Fibroblast of skin of scalp (primary cell): ENCODE measurements around the gene ARL4C.
A peak's percentile ranks its signal among the peaks of the same experiment; 100 is the strongest.
"Not testable (repeated sequence)": the region's sequence is repeated elsewhere in the genome, so short reads cannot be mapped to it uniquely, and the experiment has no call there.

ENCODE experiments used
- DNase-seq: peaks from one replicate; pipeline ENCODE4 v3.0.0-alpha.2; 2013

The ARL4C gene

DNA sequence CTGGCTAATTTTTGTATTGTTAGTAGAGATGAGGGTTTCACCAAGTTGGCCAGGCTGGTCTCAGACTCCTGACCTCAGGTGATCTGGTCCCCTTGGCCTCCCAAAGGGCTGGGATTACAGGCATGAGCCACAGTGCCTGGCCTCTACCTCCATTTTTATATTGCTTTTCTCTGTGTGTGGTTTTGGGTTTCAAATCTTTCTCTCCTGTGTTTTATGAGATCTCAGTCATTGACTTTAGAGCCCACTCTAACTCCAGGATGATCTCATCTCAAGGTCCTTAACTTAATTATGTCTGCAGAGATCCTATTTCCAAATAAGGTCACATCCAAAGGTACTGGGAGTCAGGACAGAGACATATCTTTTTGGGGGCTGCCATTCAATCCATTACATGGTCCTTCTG lies 24.7 kb downstream of the ARL4C start:
- DNase-seq = no peak

DNA sequence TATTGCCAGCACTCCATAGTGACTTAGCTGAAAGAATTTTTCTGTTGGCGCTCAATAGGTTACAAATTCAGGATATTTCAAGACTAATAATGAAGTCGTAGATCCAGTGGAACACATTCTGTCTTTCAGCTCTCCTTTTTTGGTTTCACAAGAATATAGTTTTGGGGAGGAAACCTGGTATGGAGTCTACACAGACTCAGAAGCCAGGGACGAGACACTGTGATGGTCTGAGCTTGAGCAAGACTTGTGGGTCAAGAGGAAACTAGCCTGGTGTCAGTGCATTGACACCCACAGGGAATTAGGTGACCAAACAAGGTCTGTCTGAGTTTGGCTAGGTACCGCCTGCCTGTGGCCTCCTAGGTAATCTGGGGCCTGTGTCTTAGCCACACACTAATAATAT lies 26.9 kb downstream of the ARL4C start:
- DNase-seq = no peak

DNA sequence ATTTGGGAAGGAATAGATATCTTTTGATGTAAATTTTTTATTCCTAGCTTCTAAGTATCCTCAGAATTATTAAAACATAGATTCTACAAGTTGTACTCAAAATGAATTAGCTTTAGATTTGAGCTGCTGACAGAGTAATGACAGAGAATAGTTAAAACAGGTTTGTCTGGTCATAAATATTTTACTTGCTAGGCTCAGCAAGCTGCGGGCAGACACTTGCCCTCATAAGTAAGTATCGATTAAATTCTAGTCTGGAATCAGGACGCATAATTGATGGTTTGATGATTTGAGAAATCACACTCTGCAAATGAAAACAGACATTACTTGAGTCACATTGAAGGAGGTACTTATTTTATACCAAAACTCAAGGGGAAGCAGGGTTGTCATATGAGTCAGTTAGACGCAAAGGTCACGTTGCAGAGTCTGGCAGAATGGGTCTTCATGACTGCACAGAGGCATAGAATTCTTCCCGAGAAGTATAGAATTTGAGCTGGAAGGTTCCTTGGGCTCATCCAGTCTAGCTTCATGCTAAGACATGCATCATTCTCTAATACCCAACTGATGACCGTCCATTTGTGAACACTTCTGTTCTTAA lies 27.5 kb downstream of the ARL4C start:
- DNase-seq = peak; percentile 37

DNA sequence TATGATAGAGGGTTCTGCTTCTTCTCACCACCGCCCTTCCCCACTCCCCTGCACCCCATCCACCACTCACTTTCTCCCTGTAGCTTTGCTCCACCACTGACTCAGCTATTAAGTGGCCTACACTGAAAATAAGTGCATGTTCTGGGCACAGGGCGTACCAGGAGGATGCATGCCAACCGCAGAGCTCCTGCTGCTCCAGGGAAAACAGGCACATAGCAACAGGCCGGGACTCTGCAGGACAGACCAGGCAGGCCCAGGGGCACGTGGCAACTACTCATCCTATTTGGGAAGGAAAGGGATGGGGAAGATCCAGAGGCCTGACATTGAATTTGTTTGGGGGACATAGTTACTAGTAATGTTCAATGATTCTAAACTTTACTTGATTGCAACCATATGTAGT lies 28.4 kb downstream of the ARL4C start:
- DNase-seq = no peak

DNA sequence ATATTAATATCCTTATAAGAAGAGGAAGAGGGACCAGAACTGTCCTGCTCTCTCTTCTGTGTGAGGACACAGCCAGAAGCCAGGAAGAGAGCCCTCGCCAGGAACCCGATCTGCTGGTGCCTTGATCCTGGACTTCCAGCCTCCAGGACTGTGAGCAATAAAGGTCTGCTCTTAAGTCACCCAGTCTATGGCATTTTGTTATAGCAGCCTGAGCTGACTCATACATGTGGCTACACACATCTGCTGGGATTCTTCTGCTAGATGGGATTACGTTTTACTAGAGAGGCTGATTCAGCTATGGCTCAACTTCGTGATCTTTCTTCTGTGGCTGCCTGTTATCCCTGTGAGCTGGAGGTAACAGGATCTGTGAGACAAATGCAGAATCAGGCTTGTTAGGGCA lies 29.6 kb downstream of the ARL4C start:
- DNase-seq = peak; percentile 41

DNA sequence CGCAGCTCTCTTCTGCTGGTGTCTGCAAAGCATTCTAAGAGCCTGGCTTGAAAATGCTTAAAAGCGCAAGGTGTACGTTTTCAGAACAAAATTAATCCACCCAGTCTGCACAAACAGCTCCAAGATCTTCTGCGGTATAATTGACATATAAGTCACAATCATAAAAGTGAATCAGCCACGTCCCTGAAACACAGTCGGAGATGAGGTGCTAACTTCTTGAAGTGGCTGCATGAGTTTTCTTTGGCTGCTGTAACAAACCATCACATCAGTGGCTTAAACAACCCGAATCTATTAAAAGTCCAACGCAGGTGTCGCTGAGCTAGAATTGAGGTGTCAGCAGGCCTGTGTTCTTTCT lies 32.6 kb downstream of the ARL4C start:
- no peak for DNase-seq

DNA sequence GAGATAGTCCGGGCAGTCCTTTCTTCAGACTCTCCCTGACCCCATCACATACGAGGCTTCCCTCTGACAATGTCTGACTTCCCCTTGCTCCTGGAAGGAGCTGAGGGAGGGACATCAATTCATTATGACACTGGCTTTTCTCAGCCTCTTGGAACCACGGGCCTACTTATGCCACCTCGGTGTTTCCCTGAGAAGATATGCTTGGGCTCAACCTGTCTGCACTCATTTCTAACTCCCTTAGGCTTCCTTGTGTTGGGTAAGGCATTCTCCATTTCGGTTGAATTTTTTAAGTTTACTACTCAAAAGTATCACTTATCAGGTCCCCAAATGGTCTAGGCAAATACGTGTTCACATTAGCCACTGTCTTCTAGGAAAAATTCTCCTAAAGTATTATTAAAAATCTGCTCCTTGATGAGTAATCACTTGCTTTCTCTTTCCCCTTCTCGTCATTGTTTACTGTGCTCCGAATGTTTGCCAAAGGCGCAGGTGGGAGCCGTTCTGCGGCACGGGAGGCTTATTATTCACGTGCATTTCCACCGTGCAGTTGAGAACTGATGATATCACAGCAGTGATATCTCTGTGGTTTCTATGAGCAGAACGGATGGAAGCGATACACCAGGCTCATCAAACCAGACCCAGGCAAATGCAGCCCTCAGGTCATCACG lies 33.1 kb downstream of the ARL4C start:
- DNase-seq = no peak

DNA sequence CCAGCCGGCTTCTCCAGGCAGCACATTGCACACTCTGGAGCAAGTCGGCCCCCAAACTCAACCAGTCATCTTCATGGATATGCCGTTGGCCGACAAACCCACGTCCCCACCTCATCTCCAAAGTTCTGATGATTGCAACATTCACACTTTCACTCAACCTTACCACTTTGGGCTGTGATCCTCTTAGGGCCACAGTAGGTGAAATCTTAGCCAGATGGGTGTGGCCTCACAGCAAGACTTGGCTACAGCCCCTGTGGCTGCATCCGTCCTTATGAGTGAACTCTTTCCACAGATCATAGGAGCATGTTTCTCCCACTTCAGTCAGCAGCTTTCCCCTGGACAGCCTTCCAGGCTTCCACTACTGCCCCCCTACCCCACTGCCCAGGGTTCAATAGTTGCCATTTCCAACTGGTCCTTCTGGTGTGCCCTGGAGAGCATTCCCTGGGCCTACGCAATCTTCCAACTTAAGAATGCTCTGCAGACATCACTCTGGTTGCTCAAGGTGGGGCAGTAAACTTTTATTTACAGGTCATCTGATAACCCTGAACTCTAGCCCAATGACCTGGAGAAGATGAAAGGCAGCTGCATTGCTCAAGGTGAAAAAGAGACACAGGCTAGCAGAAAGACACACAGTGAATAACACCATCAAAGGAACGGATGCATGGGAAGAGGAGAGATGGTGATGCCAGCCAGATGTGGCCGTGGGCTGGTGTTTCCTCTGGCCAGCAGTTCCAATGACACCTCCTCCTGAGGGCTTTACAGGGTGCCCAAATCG lies 34.5 kb downstream of the ARL4C start:
- DNase-seq = no peak

DNA sequence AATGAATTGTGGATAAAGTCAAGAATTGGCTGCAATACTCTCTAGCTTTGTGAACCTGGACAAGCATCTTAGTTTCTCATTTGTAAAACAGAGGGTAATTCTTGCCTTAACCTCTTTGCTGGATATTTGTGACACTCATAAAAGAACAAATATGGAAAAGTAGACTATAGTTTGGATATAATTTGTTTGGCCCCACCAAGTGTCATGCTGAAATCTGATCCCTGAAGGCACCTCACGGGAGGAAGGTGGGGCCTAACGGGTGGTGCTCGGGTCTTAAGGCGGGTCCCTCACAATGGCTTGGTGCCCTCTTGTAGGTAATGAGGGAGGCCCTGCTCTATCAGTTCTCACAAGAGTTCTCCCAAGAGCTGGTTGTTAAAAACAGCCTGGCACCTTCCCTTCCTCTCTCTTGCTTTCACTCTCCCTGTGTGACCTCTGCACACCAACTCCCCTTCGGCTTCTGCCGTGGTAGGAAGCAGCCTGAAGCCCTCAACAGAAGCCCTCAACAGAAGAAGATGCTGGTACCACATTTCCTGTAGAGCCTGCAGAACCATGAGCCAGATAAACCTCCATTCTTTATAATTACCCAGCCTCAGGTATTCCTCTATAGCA lies 37.4 kb downstream of the ARL4C start:
- DNase-seq = no peak

DNA sequence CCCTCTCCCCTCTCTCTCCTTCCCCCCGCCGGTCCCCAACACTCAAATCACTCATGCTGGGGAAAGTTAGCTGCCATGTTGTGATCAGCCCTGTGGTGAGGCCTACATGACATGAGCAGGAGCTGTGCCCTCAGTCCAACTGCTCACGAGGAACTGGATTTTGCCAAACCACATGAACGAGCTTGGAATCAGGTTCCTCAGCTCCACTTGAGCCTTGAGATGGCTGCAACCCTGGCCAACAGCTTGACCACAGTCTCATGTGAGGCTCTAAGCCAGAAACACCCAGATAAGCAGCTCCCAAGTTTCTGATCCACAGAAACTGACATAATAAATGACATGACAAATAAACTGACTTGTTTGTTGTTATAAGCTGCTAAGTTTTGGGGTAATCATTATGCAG lies 38.4 kb downstream of the ARL4C start:
- DNase-seq = no peak

DNA sequence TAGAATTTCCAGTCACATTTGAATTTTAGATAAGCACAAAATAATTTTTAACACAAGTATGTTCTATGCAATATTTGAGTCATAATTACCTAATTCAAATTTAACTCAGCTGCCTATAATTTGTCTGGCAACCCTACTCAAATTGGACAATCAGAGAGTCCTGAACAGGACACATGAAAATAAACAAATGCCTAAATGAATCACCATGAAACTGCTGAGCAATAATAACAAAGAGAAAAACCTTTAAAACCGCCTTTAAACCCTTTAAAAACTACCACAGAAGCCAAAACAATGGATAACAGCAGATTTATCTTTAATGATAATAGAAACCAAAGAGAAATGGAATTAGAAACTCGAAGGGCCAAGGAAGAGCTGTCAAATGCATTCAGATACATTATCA lies 39.5 kb downstream of the ARL4C start:
- DNase-seq = no peak

DNA sequence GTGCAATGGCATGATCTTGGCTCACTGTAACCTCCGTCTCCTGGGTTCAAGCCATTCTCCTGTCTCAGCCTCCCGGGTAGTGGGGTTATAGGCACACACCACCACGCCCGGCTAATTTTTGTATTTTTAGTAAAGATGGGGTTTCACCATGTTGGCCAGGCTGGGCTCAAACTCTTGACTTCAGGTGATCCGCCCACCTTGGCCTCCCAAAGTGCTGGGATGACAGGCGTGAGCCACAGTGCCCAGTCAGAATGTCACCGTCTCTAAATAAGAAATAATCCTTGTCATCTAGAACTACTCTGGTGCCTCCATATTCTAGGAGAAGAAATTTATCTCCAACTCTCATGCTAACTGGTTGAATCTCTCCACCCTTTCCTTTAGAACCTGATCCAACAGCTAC lies 41.6 kb downstream of the ARL4C start:
- not testable (repeated sequence) for DNase-seq

DNA sequence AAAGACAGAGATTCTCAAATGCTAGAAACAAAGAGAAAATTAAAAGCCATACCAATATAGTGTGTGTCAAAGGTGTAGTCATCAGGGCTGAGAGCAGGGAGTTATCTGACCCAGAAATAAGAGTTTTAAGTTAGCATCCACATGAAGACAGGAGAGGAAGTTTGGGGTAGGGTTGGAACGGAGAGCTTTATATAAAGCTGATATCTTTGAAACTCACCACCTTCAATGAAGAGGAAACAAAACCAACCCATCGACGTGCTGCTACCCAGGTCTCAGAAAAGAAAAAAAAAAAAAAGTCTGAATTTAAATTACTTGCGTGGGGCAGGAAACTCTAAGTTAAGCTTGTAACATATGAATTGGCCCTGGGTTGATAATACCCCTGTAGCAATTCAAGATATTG lies 42.4 kb downstream of the ARL4C start:
- DNase-seq = no peak

DNA sequence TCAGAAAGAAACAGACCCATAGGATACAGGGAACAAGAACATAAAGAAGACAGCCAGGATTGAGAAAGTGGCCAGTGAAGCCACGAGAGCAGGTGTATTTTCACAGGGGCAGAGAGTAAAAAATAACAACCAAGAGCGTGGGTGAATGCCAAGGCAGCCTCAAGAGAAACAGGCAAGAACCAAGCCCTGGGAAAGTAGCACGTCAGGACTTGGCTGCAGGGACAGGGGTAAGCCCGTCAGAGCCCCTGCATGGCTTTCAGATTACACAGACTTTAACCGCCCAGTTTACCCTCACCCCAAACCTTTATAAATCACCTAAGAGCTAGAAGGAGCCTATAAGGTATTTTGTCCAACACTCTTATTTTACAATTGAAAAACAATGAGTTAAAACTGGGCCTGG lies 43.7 kb downstream of the ARL4C start:
- no peak for DNase-seq

DNA sequence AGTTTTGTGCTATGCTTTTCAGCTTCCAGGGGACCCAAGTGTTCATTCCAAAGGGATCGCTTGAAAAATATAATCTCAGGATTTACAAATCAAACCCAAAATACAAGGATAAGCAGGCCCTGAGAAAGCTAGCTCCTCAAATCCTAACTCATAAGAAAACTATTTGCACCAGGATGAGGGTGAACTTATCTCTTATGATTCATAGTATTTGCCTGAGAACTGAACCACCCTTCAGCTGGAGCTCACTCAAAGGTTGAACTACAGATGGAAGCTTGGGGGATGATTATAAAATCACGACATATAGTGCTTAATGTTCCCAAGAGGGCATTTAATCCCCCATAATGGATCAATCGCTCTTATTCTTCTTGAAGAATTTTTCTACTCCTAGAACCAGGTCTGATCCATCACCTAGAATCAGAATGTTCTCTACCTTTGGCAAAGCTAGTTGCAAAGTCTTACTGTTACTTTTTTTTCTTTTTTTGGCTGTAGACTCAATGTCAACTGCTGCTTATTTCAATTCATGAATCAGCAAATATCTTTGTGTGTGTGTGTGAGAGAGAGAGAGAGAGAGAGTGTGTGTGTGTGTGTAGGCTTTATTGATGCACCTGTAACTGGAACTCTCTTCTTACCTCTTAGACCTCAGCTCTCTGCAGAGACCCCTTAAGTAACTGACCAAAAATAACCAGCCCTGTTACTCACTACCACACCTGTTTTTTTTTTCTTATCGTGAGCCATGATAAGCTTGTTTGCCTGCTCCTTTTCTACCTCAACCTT lies 44.8 kb downstream of the ARL4C start:
- peak; percentile 91 for DNase-seq

DNA sequence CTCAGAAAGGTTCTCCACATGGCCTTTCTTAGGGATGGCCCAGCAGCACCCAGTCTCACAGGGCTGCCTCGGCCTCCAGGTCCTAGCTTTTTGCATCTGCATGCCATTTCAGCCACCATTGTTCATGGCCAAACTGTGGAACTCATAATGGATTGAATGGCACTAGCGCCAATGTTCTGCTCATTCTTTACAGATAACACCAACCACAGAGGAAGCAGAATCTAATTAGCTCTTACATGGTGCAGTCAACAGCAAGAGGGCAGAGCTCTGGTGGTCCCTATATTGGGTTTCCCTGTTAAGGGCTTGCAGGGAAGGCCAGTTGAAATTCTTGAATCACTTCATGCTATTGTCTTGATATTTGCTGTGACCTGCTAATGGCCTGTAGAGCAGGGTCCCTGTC lies 45.6 kb downstream of the ARL4C start:
- no peak for DNase-seq

DNA sequence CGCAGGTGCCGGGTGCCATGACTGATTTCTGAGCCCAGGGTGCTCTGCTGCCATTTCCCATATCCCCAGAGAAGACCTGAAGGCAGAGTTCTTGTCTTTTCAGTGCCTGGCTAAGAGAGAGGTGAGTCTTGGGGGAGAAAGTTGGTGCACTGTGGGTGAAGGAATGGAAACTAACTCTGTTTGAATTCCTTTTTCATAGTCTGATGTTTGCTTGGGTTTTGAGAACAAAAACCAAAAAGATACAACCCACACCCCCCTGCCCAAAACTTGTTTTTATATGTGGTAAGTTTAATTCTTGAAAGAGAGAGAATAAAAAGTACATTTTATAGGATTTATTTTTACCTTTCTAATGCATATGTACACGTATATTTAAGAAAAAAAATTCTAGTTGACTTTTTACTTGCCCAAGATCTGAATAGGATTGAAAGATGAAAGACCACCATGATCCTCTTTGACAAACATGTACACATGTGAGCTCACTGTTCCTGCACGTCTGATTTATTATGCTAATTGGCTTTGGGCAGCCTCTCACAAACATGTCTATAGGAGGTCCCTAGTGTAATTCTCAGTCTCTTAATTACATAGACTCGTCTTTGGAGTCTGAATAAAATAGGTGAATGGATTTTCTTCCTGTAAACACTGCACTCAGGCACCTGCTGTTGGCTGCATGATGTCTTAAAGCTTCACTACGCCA lies 46.3 kb downstream of the ARL4C start:
- DNase-seq = no peak

DNA sequence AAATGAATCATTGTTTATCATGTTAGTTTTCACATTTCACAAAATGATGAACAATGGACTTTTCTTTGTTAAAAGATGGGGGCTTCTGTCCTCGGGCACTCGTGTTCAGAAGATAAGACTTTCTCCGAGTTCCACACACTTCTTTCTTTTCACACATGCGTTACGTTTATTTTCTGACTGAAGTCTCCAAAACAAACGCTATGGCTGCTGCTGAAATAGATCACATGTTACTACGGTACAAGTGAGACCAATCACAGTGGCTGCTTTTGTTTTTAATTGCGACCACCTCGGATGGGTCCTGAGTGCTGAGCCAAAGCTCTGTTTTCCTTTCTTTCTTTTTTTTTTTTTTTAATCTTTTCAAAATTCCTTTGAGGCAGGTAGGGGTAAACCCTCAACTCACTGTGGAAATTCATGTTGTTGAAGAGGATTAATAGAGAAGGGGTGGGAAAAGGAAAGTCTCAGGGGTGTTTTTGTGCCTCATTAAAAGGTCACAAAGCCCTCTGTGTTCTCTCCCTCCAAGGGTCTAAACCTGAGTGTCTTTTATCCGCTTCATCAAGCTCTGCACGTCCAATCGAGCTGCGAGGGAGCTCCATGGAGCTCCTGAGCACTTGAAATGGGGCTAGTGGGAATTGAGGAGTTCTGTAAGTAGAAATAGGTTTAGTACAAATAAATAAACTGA lies 48.2 kb downstream of the ARL4C start:
- DNase-seq = no peak

DNA sequence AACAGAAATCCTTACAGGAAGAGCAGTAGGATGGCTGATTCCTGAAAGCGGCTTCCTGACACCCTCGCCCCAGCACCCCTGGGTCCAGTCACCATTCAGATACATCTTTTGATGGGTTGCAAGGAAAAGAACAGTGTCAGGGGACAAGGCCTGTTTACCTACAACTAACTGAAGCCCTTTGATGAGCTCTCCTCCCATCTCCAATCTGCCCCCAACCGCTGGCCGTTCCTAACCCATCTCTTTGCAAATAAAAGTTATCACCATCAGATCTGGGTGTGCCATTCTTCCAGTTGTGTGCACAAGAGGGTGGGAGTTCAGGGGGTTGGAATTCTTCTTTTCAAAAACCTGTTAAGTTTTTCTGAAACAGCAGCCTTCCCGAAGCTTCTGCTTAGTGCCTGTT lies 48.9 kb downstream of the ARL4C start:
- no peak for DNase-seq

DNA sequence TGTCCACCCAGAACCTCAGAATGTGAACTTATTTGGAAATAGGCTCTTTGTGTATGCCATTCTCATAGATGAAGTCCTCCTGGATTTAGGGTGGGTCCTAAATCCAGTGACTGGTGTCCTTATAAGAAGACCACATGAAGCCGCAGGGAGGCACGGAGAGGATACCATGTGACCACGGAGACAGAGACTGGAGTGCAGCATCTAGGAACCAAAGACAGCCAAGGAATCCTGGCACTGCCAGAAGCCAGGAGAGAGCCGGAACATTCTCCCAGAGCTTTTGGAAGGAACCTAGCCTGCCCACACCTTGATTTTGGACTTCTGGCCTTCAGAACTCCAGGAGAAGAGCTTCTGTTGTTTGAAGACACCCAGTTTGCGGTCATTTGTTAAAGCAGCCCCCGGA lies 49.7 kb downstream of the ARL4C start:
- DNase-seq = no peak

DNA sequence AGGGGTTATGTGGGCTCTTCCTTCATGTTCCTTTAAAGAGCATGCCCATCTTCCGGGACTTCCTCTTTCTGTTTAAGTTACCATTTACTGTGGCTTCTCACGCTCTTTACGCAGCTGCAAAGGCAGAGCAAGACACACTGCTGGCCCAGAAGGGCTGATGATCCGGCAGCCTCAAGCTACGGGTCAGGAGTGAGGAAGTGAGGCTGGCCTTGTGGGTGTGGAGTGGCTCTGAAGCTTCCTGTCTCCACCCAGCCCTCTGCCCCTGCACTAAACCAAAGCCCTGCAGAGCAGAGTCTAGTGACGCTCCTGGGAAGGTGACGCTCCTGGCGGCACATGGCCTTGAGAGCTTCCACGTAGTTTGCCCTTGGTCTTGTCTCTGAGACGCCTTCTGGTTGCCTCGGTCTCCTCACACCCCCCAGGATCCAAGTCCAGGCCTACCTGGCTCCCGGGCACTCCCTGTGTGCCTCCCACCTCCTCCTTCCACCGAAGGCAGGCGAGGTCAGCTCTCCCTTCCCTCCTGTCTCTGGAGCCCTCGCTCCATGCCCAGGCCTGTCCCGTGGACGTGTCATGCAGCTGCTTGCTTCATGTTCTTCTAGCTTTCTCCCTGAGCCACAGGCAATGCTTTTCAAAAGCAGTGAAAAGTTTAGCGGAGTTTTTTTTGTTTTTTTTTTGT lies 50.3 kb downstream of the ARL4C start:
- DNase-seq = no peak
